B cell (primary cell): ENCODE data around the gene CPEB3.
A peak's percentile ranks its signal among the peaks of the same experiment; 100 is the strongest.

Experiments used
- EZH2 ChIP-seq: IDR thresholded peaks from 2 replicates; pipeline ENCODE4 v1.6.1; 2012; ENCODE audit warnings: borderline replicate concordance, low read depth, mild to moderate bottlenecking, moderate library complexity, low read length; ENCODE audit not compliant: insufficient read depth, poor library complexity, severe bottlenecking
- TF ChIP-seq, protein P1 (sequence below): fragments of 200-600 bp; IDR thresholded peaks from one replicate; pipeline ENCODE4 v1.8.0; 2022; ENCODE audit warnings: antibody characterized with exemption, mild to moderate bottlenecking

DNA sequence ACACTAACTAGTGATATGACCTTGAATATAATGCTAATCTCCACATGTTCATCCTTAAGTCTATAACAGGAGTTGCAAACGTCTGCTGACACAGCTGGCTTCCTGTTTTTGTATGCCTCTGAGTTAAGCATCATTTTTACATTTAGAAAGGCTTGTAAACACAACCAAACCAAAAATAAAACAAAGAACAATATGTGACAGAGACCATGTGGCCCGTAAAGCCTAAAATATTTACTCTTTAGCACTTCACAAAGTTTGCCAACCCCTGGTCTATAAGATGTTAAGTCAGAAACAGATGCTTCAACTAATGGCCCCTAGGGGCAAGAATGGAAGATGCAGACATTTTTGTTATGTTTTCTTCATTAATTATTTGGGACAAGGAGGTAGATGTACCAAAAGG is 109.3 kb downstream of the CPEB3 start:
- TF ChIP-seq, protein P1, sequence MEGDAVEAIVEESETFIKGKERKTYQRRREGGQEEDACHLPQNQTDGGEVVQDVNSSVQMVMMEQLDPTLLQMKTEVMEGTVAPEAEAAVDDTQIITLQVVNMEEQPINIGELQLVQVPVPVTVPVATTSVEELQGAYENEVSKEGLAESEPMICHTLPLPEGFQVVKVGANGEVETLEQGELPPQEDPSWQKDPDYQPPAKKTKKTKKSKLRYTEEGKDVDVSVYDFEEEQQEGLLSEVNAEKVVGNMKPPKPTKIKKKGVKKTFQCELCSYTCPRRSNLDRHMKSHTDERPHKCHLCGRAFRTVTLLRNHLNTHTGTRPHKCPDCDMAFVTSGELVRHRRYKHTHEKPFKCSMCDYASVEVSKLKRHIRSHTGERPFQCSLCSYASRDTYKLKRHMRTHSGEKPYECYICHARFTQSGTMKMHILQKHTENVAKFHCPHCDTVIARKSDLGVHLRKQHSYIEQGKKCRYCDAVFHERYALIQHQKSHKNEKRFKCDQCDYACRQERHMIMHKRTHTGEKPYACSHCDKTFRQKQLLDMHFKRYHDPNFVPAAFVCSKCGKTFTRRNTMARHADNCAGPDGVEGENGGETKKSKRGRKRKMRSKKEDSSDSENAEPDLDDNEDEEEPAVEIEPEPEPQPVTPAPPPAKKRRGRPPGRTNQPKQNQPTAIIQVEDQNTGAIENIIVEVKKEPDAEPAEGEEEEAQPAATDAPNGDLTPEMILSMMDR = peak; percentile 43
- TF ChIP-seq EZH2 = no peak
